AG10803 (cell line): ENCODE data around the gene INO80C.

ENCODE experiments used
- DNase-seq: peaks from one replicate; pipeline ENCODE4 v3.0.0; 2010; ENCODE audit warnings: low read depth
- H3K4me3 ChIP-seq: 2 replicates; pipeline ENCODE4 v1.5.1; 2011; ENCODE audit warnings: mild to moderate bottlenecking, low read length, control low read depth
- TF ChIP-seq, protein P1 (sequence below): conservative IDR thresholded peaks from 2 replicates; pipeline ENCODE4 v1.5.1; 2011; ENCODE audit warnings: mild to moderate bottlenecking, low read length, control low read depth, inconsistent platforms

INO80C gene

DNA sequence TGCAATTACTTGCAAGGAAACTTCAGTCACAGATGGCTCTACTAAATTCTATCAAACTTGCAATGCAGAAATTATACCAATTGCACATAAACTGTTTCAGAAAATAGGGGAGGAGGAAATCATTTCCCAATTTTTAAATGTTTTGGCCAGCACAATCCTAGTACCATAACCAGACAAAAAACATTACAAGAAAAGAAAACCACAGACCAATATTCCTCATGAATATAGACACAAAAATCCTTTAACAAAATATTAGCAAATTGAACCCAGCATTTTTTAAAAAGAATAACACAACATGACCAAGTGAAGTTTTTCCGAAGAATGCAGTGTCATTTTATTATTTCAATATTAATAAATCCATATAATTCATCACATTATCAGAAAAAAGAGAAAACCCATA is 45.8 kb downstream of the INO80C start:
- no peak overlapping the region for H3K4me3 ChIP-seq
- no peak for DNase-seq
- TF ChIP-seq, protein P1, sequence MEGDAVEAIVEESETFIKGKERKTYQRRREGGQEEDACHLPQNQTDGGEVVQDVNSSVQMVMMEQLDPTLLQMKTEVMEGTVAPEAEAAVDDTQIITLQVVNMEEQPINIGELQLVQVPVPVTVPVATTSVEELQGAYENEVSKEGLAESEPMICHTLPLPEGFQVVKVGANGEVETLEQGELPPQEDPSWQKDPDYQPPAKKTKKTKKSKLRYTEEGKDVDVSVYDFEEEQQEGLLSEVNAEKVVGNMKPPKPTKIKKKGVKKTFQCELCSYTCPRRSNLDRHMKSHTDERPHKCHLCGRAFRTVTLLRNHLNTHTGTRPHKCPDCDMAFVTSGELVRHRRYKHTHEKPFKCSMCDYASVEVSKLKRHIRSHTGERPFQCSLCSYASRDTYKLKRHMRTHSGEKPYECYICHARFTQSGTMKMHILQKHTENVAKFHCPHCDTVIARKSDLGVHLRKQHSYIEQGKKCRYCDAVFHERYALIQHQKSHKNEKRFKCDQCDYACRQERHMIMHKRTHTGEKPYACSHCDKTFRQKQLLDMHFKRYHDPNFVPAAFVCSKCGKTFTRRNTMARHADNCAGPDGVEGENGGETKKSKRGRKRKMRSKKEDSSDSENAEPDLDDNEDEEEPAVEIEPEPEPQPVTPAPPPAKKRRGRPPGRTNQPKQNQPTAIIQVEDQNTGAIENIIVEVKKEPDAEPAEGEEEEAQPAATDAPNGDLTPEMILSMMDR, result no peak

DNA sequence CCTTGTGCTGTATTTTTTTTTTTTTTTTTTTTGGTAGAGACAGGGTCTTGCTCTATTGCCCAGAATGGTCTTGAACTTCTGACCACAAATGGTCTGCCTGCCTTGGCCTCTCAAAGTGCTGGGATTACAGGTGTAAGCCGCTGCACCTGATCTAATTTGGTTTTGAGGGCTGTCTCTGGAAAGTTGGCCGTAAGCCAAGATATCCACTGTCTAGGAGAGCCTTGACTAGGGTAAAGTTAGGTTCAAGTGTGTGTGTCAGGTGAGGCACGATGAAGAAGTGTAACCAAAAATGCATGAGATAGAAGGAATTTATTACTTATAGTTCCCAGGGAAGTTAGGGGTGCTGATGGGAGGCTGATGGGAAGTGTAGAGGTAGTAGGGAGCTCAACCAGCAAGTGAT is 46.7 kb downstream of the INO80C start:
- no peak overlapping the region for H3K4me3 ChIP-seq
- TF ChIP-seq, protein P1, result no peak
- no peak for DNase-seq

DNA sequence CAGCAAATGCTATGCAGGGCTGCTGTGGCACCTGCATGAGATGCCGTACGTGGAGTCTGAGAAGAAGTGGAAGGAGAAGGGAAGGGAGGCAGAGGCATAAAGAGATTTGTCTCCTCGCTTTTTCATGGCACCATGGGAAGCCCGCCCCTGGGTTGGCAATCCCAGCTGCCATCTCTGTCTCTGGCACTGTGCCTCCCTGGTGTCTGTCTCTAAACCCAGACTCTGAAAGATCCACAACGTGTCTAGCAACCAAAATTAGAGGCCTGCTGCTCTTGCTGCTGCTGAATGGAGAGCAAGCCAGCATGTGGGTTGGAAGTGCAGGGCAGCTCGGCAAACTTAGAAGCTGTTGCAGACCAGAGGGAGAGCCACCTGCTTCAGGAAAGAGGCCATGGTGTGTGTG is 53.1 kb downstream of the INO80C start:
- H3K4me3 ChIP-seq, result no peak overlapping the region
- TF ChIP-seq, protein P1, result no peak
- DNase-seq, result no peak

DNA sequence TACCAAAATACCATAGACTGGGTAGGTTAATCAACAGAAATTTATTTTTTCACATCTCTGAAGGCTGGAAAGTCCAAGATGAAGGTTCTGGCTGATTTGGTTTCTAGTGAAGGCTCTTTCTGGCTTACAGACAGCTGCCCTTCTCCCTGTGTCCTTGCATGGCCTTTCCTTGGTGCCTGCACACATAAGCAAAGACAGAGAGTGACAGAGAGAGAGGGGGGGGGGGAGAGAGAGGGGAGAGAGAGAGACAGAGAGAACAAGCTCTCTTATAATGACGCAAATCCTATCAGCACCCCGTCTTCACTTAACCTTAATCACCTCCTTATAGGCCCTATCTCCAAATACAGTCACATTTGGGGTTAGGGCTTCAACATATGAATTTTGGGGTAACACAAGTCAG is 53.9 kb downstream of the INO80C start:
- TF ChIP-seq, protein P1, result no peak

DNA sequence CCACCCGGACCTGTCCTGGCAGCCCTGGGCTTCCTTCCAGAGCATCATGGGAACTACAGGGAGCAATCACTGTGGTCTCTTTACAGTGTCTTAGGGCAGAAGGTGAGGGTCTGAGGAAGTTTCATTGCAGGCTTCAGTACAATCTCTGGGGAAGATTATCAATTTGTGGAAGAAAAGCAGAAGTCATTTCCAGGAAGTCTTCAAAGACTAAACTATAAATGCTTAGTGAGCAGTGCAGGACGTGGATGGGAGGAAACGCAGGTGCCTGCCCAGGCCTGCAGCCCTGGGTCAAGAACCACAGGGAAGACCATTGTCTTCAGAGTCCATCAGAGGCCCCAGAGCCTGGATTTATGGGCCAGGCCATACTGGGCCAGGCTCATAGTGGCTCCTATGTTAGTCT is 54.3 kb downstream of the INO80C start:
- DNase-seq, result no peak
- H3K4me3 ChIP-seq, result no peak overlapping the region
- TF ChIP-seq, protein P1, result no peak

More for the DNA sequence above, 53.9 kb downstream of the INO80C start:
- no peak overlapping the region for H3K4me3 ChIP-seq
- DNase-seq, result no peak

DNA sequence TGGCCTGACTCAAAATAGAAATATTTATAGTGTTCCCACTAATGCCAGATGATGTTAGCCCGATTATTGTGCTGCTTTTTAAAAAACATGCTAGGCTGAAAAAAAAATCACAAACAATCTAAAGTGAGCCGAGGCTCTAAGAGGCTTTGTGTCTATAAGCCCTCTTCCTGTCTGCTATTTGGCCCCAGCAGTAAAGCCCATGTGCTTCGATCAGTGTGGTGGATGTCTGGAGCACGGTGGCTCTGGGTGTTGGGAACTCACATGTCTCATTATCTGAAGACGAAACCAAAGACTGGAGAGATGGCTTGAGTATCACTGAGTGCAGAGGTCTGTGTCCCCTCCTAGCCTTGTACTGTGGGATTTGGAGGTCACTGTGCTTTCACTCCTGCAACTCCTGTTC is 55.1 kb downstream of the INO80C start:
- TF ChIP-seq, protein P1, result no peak
- no peak overlapping the region for H3K4me3 ChIP-seq
- no peak for DNase-seq

DNA sequence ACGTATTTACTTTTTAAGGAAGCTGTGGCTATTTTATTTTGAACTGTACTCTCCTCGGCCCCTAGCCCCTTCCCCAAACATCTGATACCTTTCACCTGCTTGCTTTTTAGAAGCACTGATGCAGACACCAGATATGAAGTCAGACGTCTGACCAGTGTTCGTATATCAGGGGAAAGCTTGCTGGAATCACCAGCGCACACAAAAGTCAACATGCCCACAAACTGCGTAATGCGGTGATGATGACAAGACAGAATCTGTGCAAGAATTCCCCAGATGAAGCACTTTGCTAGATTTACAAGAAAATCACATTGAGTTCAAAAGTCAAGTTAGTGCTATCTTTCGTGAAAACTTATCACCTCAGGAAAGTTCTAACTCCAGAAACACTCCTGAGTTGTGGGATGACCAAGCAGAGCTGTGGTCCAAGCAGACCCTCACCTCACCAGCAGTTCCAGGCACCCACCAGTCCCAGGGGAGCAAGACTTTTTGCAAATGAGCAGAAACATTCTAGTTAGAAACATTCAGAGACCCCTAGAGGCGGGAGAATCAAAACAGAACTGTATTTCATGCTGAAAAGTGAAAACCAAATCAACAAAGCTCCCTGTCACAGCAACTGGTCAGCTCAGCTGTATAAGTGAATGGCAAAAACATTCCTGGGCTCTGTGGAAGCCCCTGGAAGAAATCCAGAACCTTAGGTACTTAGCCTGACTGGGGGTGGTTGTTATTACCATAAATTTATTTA is 55.7 kb downstream of the INO80C start:
- TF ChIP-seq, protein P1, result no peak
- H3K4me3 ChIP-seq, result no peak overlapping the region
- no peak for DNase-seq
